GM23338 (cell line): ENCODE measurements around the gene CNDP1.

ENCODE experiments used
- CREB1 ChIP-seq: fragments of 250-450 bp; sonication (Bioruptor Pico); IDR thresholded peaks from 2 replicates; pipeline ENCODE4 v1.5.0; 2020; ENCODE audit warnings: low read depth, mild to moderate bottlenecking, moderate library complexity
- CTCF ChIP-seq, 2 experiments: fragments of 200-600 bp in 1 of 2; sonication (generic) in 1 of 2; conservative IDR thresholded peaks; 2 replicates each; pipeline versions ENCODE4 v1.5.1 to v1.6.1; 2016 to 2017; ENCODE audit warnings: antibody characterized with exemption in 2 of 2, low read depth in 2 of 2, mild to moderate bottlenecking in 2 of 2, moderate library complexity in 1 of 2
- ETS1 ChIP-seq: IDR thresholded peaks from 2 replicates; pipeline ENCODE4 v1.6.1; 2016; ENCODE audit warnings: antibody characterized with exemption
- EZH2 ChIP-seq: fragments of 200-600 bp; sonication (generic); IDR thresholded peaks from one replicate; pipeline ENCODE4 v1.8.0; 2017; ENCODE audit warnings: antibody characterized with exemption, mild to moderate bottlenecking, low read depth; ENCODE audit not compliant: unreplicated experiment
- EZH2phosphoT487 ChIP-seq: fragments of 200-600 bp; sonication (generic); IDR thresholded peaks from one replicate; pipeline ENCODE4 v1.8.1; 2018; ENCODE audit warnings: antibody characterized with exemption; ENCODE audit not compliant: unreplicated experiment
- JUNB ChIP-seq: IDR thresholded peaks from one replicate; pipeline ENCODE4 v1.6.1; 2016; ENCODE audit warnings: antibody characterized with exemption; ENCODE audit not compliant: unreplicated experiment
- POLR2AphosphoS5 ChIP-seq: IDR thresholded peaks from 2 replicates; pipeline ENCODE4 v1.6.1; 2016; ENCODE audit warnings: antibody characterized with exemption, low read depth
- REST ChIP-seq: IDR thresholded peaks from one replicate; pipeline ENCODE4 v1.6.1; 2018; ENCODE audit warnings: antibody characterized with exemption; ENCODE audit not compliant: unreplicated experiment
- STAT1 ChIP-seq: IDR thresholded peaks from one replicate; pipeline ENCODE4 v1.6.1; 2016; ENCODE audit warnings: antibody characterized with exemption; ENCODE audit not compliant: unreplicated experiment
- ZNF462 ChIP-seq: fragments of 250-450 bp; sonication (Bioruptor Pico); IDR thresholded peaks from 2 replicates; pipeline ENCODE4 v1.5.0; 2020; ENCODE audit warnings: mild to moderate bottlenecking, moderate library complexity

GRCh38 chr18:74513149-74513882, 21.0 kb upstream of the CNDP1 start:
- TF ChIP-seq CTCF (conservative IDR thresholded peaks at IDR 0.05; ENCODE audit: low read depth in 2 of 2) (no peak), POLR2AphosphoS5 (no peak), REST (no peak), CREB1 (CRISPR knock-in tag) (no peak), EZH2 (no peak), EZH2phosphoT487 (no peak), JUNB (no peak), ETS1 (no peak), ZNF462 (CRISPR knock-in tag) (no peak), STAT1 (no peak)
